ENCODE results near the gene CEACAM18. TPM values are rescaled to one million over a fixed set of nuclear protein-coding genes. Genes with fewer than 3 reads are reported as not detected.

The CEACAM18 gene
- total RNA-seq, 3 donors from 2014 or later, result not detected

DNA sequence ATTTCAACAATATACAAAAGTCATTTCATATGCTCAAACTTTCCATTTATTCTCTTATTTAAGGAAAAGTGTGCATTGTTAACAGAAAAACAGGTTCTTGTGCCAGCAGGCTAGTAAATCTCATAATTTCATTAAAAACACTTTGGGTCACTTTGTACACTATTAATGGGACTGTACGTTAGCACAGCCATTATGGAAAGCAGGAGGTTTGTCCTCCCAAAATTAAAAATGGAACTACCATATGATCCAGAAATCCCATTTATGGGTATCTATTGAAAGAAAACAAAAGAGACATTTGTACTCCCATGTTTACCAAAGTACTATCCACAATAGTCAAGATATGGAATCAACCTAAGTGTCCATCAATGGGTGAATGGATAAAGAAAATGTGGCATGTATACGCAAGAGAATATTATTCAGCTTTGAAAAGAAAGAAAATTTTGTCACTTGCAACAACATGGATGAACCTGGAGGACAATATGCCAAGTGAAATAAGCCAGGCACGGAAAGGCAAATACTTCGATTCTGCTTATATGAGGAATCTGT lies 61.6 kb downstream of the CEACAM18 start:
- H3K4me3 ChIP-seq, result no peak overlapping the region
- no peaks in the 10 kb centered on the region for H3K4me1 ChIP-seq
- no peaks in the 10 kb centered on the region for H3K36me3 ChIP-seq
- peaks cover 0 to 42% of the 10 kb centered on the region in 2 donors for H3K27me3 ChIP-seq
- no peak overlapping the region for H3K27ac ChIP-seq
- TF ChIP-seq POLR2AphosphoS5 (IDR thresholded peaks at IDR 0.05), result no peak
- TF ChIP-seq, protein P1, sequence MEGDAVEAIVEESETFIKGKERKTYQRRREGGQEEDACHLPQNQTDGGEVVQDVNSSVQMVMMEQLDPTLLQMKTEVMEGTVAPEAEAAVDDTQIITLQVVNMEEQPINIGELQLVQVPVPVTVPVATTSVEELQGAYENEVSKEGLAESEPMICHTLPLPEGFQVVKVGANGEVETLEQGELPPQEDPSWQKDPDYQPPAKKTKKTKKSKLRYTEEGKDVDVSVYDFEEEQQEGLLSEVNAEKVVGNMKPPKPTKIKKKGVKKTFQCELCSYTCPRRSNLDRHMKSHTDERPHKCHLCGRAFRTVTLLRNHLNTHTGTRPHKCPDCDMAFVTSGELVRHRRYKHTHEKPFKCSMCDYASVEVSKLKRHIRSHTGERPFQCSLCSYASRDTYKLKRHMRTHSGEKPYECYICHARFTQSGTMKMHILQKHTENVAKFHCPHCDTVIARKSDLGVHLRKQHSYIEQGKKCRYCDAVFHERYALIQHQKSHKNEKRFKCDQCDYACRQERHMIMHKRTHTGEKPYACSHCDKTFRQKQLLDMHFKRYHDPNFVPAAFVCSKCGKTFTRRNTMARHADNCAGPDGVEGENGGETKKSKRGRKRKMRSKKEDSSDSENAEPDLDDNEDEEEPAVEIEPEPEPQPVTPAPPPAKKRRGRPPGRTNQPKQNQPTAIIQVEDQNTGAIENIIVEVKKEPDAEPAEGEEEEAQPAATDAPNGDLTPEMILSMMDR (IDR thresholded peaks at IDR 0.05), result no peak
- no peak for TF ChIP-seq POLR2A (IDR thresholded peaks at IDR 0.05)
- no peak for DNase-seq (ENCODE audit: low spot score in 2 of 2)
- peaks cover 0 to 6% of the 10 kb centered on the region in 2 donors for H3K9me3 ChIP-seq
- intact Hi-C loops (cut with DNase I; ENCODE audit: low total_unique reads), result loop anchor here (5.0 kb wide), 1 partner anchor 1897 kb away; no protein-coding TSS in a partner anchor

Other genes starting within 250 kb of the CEACAM18 start
- gene SIGLECL1, start 227.5 kb upstream of the CEACAM18 start, total RNA-seq, result not detected
- gene IGLON5, start 166.9 kb upstream of the CEACAM18 start, total RNA-seq, result under 1 TPM in 1 of 3 donors, not detected in 2; 0.66 TPM
- 1 to 10 TPM; 1.3 to 1.8 (median 1.8) TPM for gene VSIG10L, start 136.4 kb upstream of the CEACAM18 start, total RNA-seq
- 100 to 1,000 TPM in 1 of 3 donors, 10 to 100 TPM in 2; 60.7 to 214 (median 88.5) TPM for gene ETFB, start 112.2 kb upstream of the CEACAM18 start, total RNA-seq
- gene CLDND2, start 109.5 kb upstream of the CEACAM18 start, total RNA-seq, result not detected
- gene NKG7, start 105.9 kb upstream of the CEACAM18 start, total RNA-seq, result 1 to 10 TPM in 1 of 3 donors, not detected in 2; 2.1 TPM
- not detected for gene LIM2, start 90.6 kb upstream of the CEACAM18 start, total RNA-seq
- gene C19orf84, start 87.9 kb upstream of the CEACAM18 start, total RNA-seq, result not detected
- 10 to 100 TPM in 2 of 3 donors, 1 to 10 TPM in 1; 1.8 to 17.0 (median 10.2) TPM for gene SIGLEC10, start 60.9 kb upstream of the CEACAM18 start, total RNA-seq
- gene SIGLEC8, start 20.1 kb upstream of the CEACAM18 start, total RNA-seq, result 1 to 10 TPM in 2 of 3 donors, under 1 TPM in 1; 0.80 to 8.6 (median 2.3) TPM
- 1 to 10 TPM in 1 of 3 donors, not detected in 2; 1.8 TPM for gene SIGLEC12, start 23.3 kb downstream of the CEACAM18 start, total RNA-seq
- gene SIGLEC6, start 53.1 kb downstream of the CEACAM18 start, total RNA-seq, result 1 to 10 TPM in 1 of 3 donors, under 1 TPM in 1, not detected in 1; 0.73 to 4.8 TPM
- 10 to 100 TPM in 1 of 3 donors, 1 to 10 TPM in 2; 4.3 to 12.1 (median 8.9) TPM for gene ZNF175, start 92.7 kb downstream of the CEACAM18 start, total RNA-seq
- gene SIGLEC5, start 151.9 kb downstream of the CEACAM18 start, total RNA-seq, result 1 to 10 TPM in 2 of 3 donors, not detected in 1; 1.6 to 1.8 TPM
- 1 to 10 TPM in 2 of 3 donors, not detected in 1; 2.0 to 5.9 TPM for gene SIGLEC14, start 168.3 kb downstream of the CEACAM18 start, total RNA-seq
- gene SPACA6, start 214.8 kb downstream of the CEACAM18 start, total RNA-seq, result 10 to 100 TPM in 2 of 3 donors, 1 to 10 TPM in 1; 9.1 to 29.3 (median 27.2) TPM
- gene HAS1, start 245.5 kb downstream of the CEACAM18 start, total RNA-seq, result 10 to 100 TPM in 1 of 3 donors, 1 to 10 TPM in 1, under 1 TPM in 1; 0.33 to 61.8 (median 4.2) TPM